Stimulated activated CD4-positive, alpha-beta T cell treated with anti-CD3 and anti-CD28 coated beads, TNF-alpha, amount 100 ng/mL, for 24 hours (primary cell): ENCODE results near the gene LACC1.

ENCODE experiments used
- DNase-seq, 3 experiments: peaks; one replicate each; pipeline ENCODE4 v3.0.0-alpha.2; 2020; ENCODE audit warnings: low read depth in 3 of 3

LACC1 gene

GRCh38 chr13:43942286-43942685 lies 62.6 kb downstream of the LACC1 start:
- DNase-seq = no peak
